SK-N-MC (cell line): ENCODE data around the gene MRTFA.

Experiments
- EZH2 ChIP-seq: fragments of 200-600 bp; sonication (generic); IDR thresholded peaks from one replicate; pipeline ENCODE4 v1.6.1; 2017; ENCODE audit warnings: antibody characterized with exemption
- POLR2AphosphoS5 ChIP-seq: IDR thresholded peaks from 2 replicates; pipeline ENCODE4 v1.6.1; 2012; ENCODE audit warnings: mild to moderate bottlenecking, low read depth, low read length, borderline replicate concordance

DNA sequence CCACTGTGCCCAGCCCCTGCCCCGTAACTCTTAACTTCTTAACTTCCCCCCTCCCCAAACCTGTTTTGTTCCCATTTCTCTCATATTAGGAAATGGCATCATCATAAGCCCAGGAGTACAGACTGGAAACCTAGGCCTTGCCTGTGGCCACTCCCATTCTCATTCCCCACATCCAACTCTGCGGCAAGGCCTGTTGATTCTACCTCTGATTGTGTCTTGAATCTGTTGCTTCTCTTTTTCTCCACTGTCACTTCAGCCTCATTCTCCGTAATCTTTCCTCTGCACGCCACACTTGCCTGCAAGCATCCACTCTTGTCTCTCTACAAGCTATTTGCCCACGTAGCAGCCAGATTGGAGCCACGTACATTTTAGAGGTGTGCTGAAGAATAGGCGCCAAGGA is 240.9 kb downstream of the MRTFA start:
- TF ChIP-seq POLR2AphosphoS5 (no peak), EZH2 (no peak)
